CD8-positive, alpha-beta memory T cell (primary cell): ENCODE measurements around the gene ACTG1. TPM values are rescaled to one million over a fixed set of nuclear protein-coding genes. Genes with fewer than 3 reads are reported as not detected.

Experiments used
- CTCF ChIA-PET: fragments of 350-600 bp; sonication (Branson Sonifier 250); formaldehyde crosslinking; loops from one replicate; lab custom pipeline; 2021; ENCODE audit warnings: antibody characterized with exemption; lab: Charles Lee
- POLR2A ChIA-PET: fragments of 350-600 bp; sonication (Branson Sonifier 250); formaldehyde crosslinking; loops from one replicate; lab custom pipeline; 2021; ENCODE audit warnings: antibody characterized with exemption; lab: Charles Lee
- DNase-seq, 5 donors: peaks; one replicate each; pipeline versions ENCODE4 v3.0.0 to v3.0.0-alpha.2; 2020 to 2022; ENCODE audit warnings: mixed read lengths in 1 of 5
- H3K27ac ChIP-seq: one replicate; pipeline ENCODE4 v1.7.0; 2013; ENCODE audit warnings: low read depth, mild to moderate bottlenecking, low read length, moderate library complexity
- H3K27me3 ChIP-seq: 2 replicates; pipeline ENCODE4 v1.7.0; 2013; ENCODE audit warnings: low read length, mild to moderate bottlenecking; ENCODE audit not compliant: insufficient read depth, poor library complexity, severe bottlenecking
- H3K36me3 ChIP-seq: 2 replicates; pipeline ENCODE4 v1.7.0; 2013; ENCODE audit warnings: mild to moderate bottlenecking, low read length, moderate library complexity; ENCODE audit not compliant: insufficient read depth
- H3K4me1 ChIP-seq: 2 replicates; pipeline ENCODE4 v1.7.0; 2013; ENCODE audit warnings: mild to moderate bottlenecking, low read length, moderate library complexity; ENCODE audit not compliant: insufficient read depth
- H3K4me3 ChIP-seq: 2 replicates; pipeline ENCODE4 v1.7.0; 2013; ENCODE audit warnings: mild to moderate bottlenecking, low read length
- H3K9me3 ChIP-seq: 2 replicates; pipeline ENCODE4 v1.7.0; 2013; ENCODE audit warnings: mild to moderate bottlenecking, low read length
- H3K27ac Mint-ChIP-seq, 8 donors: one replicate each; pipeline ENCODE4 v1.8.0; 2020 to 2021; ENCODE audit warnings: mixed read lengths in 8 of 8, mild to moderate bottlenecking in 6 of 8, inconsistent platforms in 3 of 8, moderate library complexity in 3 of 8
- H3K27me3 Mint-ChIP-seq, 2 donors: one replicate each; pipeline ENCODE4 v1.8.0; 2020 to 2021; ENCODE audit warnings: mixed read lengths in 2 of 2, mild to moderate bottlenecking in 1 of 2, moderate library complexity in 1 of 2
- H3K36me3 Mint-ChIP-seq, 3 donors: one replicate each; pipeline ENCODE4 v1.8.0; 2020 to 2021; ENCODE audit warnings: mixed read lengths in 3 of 3, inconsistent platforms in 1 of 3, mild to moderate bottlenecking in 1 of 3
- H3K4me1 Mint-ChIP-seq, 3 donors: one replicate each; pipeline ENCODE4 v1.8.0; 2020 to 2021; ENCODE audit warnings: mixed read lengths in 3 of 3, inconsistent platforms in 1 of 3, mild to moderate bottlenecking in 1 of 3
- H3K4me3 Mint-ChIP-seq, 7 donors: one replicate each; pipeline ENCODE4 v1.8.0; 2020 to 2021; ENCODE audit warnings: mixed read lengths in 7 of 7, mild to moderate bottlenecking in 6 of 7, moderate library complexity in 4 of 7, inconsistent platforms in 2 of 7
- H3K9me3 Mint-ChIP-seq, 5 donors: one replicate each; pipeline ENCODE4 v1.8.0; 2020 to 2022; ENCODE audit warnings: mixed read lengths in 5 of 5, mild to moderate bottlenecking in 3 of 5, moderate library complexity in 2 of 5, inconsistent platforms in 1 of 5
- polyA plus RNA-seq: library from polyadenylated mRNA; unstranded; fragments of 300-500 nt; fragmentation: Illumina TruSeq; gene quantifications from one replicate; pipeline ENCODE4 v1.2.3, GENCODE V29; 2021
- total RNA-seq, 2 experiments: library from RNA; stranded (reverse); gene quantifications; one replicate each; pipeline ENCODE4 v1.2.3, GENCODE V29; 2021

The ACTG1 gene
- total and polyA plus RNA-seq, 3 experiments from 2014 or later = 1,950 to 5,190 (median 5,175) TPM

DNA sequence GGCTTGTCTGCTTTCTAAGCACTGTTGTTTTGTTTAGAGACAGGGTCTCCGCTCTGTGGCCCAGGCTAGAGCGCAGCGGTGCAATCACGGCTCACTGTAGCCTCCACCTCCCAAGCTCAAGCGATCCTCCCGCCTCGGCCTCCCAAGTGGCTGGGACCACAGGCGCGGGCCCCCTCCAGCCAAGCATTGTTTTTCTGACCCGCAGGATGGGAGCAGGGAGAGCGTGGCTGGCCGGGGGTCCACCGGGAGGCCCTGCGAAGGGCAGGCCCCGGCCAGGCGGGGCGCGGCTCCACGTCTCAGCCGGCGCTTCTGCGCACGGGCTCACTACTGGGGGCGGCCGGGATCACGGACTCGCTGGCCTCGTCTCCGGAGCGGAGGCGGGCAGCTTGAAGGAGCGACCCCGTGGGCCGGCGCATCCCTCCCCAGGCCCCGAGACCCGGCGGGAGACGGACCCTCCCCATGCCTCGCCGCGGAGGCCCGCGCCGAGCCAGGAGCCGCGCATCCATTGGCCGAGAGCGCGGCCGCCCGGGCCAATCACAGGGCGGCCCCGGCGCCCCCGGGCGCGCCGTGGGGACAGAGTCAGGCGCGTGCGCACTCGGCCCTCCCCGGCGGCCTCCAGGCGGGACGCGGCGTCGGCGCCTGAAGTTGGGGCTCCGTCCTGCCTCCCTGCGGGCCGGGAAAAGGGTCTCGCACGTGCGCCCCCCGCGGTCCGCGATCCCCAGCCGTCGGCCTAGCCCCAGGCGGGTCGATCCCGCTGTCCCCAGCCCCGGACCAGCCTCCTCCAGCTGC is 24.9 kb downstream of the ACTG1 start:
- ChIA-PET POLR2A (interaction anchor here (0.6 to 1.4 kb wide), 2 partner anchors 23 to 90 kb away, joined by 3 read pairs; no protein-coding TSS in a partner anchor), CTCF (no interaction called here)
- Histone ChIP-seq H3K36me3 (no peaks in the 10 kb centered on the region), H3K27me3 (peaks cover 8% of the 10 kb centered on the region), H3K4me1 (peaks cover 11% of the 10 kb centered on the region), H3K4me3 (no peak overlapping the region), H3K9me3 (no peaks in the 10 kb centered on the region), H3K27ac (peak overlapping the region; percentile 59)
- Mint-ChIP-seq H3K27me3 (peaks cover 10 to 14% of the 10 kb centered on the region in 2 donors), H3K36me3 (no peaks in the 10 kb centered on the region), H3K27ac (no peak overlapping the region), H3K4me1 (peaks cover 0 to 17% (median 6%) of the 10 kb centered on the region in 3 donors), H3K4me3 (peak overlapping the region in 5 of 7 donors; percentile 50 to 90 (median 51)), H3K9me3 (no peaks in the 10 kb centered on the region)
- DNase-seq = peak; percentile 58 to 80 (median 65)

DNA sequence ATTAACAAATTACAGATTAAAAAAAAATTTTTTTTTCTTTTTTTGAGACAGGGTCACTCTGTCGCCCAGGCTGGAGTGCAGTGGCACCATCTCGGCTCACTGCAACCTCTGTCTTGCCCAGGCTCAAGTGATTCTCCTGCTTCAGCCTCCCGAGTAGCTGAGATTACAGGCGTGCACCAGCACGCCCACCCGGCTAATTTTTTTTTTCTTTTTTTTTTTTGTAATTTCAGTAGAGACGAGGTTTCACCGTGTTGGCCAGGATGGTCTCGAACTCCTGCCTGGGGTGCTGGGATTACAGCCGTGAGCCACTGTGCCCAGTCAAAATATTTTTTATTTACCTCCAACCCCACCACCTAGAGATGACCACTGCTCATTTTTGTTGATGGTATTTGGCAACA is 25.5 kb downstream of the ACTG1 start:
- POLR2A ChIA-PET = no interaction called here
- no peaks in the 10 kb centered on the region for H3K36me3 Mint-ChIP-seq

DNA sequence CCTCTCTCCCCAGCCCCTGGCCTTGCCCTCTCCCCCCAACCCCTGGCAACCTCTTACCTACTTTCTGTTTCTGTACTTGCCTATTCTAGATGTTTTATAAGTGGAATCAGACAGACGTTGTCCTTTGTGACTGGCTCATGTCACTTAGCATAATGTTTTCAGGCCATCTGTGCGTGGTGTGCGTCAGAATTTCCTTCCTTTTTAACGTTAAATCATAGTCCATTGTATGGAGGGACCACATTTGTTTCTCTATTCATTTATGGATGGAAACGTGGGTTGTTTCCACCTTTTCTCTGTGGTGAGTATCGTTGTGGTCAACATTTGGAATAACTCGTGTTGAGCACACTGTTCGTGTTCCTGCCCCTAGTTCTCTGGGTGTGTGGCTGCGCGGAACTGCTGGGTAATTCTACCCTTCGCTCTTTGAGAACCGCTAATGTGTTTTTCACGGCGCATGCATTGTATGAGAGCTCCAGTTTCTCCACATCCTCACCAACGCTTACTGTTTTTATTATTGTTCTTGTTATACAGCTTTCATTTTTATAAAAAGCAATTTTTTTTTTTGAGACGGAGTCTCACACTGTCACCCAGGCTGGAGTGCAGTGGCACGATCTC is 26.3 kb downstream of the ACTG1 start:
- H3K4me3 Mint-ChIP-seq = peak overlapping the region in 4 of 7 donors; percentile 15 to 76 (median 30)
- ChIA-PET CTCF (interaction anchor here (3.2 to 4.2 kb wide), 2 partner anchors 194 to 231 kb away, joined by 28 to 40 read pairs; no protein-coding TSS in a partner anchor), POLR2A (no interaction called here)
- Histone ChIP-seq H3K9me3 (no peaks in the 10 kb centered on the region), H3K27ac (no peak overlapping the region), H3K36me3 (no peaks in the 10 kb centered on the region), H3K27me3 (peaks cover 13% of the 10 kb centered on the region), H3K4me3 (no peak overlapping the region), H3K4me1 (peaks cover 11% of the 10 kb centered on the region)
- peaks cover 4 to 27% (median 10%) of the 10 kb centered on the region in 3 donors for H3K4me1 Mint-ChIP-seq
- peak overlapping the region in 1 of 8 donors; percentile 15 for H3K27ac Mint-ChIP-seq
- peaks cover 20 to 26% of the 10 kb centered on the region in 2 donors for H3K27me3 Mint-ChIP-seq
- no peaks in the 10 kb centered on the region for H3K36me3 Mint-ChIP-seq
- DNase-seq = no peak
- no peaks in the 10 kb centered on the region for H3K9me3 Mint-ChIP-seq

More for the DNA sequence above, 25.5 kb downstream of the ACTG1 start:
- Mint-ChIP-seq H3K4me1 (peaks cover 0 to 22% (median 7%) of the 10 kb centered on the region in 3 donors), H3K27me3 (peaks cover 15 to 20% of the 10 kb centered on the region in 2 donors), H3K4me3 (peak overlapping the region in 5 of 7 donors; percentile 50 to 90 (median 51)), H3K27ac (no peak overlapping the region), H3K9me3 (no peaks in the 10 kb centered on the region)
- CTCF ChIA-PET = interaction anchor here (4.2 kb wide), 1 partner anchor 232 kb away, joined by 40 read pairs; no protein-coding TSS in a partner anchor
- H3K4me1 ChIP-seq = peaks cover 11% of the 10 kb centered on the region
- H3K27ac ChIP-seq = no peak overlapping the region
- peaks cover 8% of the 10 kb centered on the region for H3K27me3 ChIP-seq
- H3K36me3 ChIP-seq = no peaks in the 10 kb centered on the region
- no peak for DNase-seq
- H3K4me3 ChIP-seq = no peak overlapping the region
- H3K9me3 ChIP-seq = no peaks in the 10 kb centered on the region

DNA sequence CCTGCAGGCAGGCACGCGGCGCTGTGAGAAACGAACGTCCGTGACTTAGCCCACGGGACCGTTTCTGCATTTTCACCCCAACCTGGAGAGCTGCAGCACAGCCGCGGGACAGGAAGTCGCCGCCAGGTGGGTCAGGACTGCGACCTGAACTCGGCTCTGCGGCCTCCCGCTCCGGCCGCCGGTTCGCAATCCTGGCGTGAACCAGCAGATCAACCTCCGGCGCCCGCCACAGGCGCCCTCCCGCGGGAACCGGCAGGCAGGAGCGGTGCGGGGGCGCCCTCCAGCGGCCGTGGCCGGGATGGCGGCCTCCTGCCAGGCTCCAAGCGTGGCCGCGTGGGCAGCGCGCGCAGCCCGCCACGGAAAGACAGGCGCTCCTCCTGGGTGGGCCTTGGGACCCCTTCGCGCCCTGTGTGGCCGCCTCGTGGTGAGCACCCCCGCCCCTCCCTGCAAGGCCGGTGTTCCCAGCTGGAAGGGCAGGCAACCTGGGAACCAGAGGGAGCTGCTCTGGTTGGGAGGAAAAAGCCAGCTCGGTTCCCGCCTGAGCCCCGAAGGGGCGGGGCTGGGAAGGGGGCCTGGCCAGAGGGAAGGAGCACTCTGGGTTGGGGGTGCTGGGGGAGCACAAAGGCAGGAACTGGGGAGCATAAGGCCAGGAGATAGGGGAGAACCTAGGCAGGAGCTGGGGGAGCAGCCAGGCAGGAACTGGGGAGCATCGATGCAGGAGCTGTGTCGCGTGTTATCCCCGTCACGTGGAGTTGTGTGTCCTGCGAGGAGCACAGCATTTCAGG is 28.2 kb downstream of the ACTG1 start:
- Histone ChIP-seq H3K4me3 (peak overlapping the region; percentile 37), H3K4me1 (peaks cover 20% of the 10 kb centered on the region), H3K9me3 (no peaks in the 10 kb centered on the region), H3K36me3 (no peaks in the 10 kb centered on the region), H3K27ac (peak overlapping the region; percentile 31), H3K27me3 (peaks cover 20% of the 10 kb centered on the region)
- Mint-ChIP-seq H3K27ac (no peak overlapping the region), H3K4me3 (peak overlapping the region in 2 of 7 donors; percentile 47 to 66), H3K4me1 (peaks cover 4 to 26% (median 11%) of the 10 kb centered on the region in 3 donors), H3K9me3 (no peaks in the 10 kb centered on the region), H3K36me3 (no peaks in the 10 kb centered on the region), H3K27me3 (peaks cover 20 to 36% of the 10 kb centered on the region in 2 donors)
- peak; percentile 79 to 87 (median 82) for DNase-seq
- ChIA-PET POLR2A (interaction anchor here (0.6 to 1.2 kb wide), 5 partner anchors 26 to 715 kb away, joined by 3 to 6 read pairs (median 3); partner anchors contain the start of gene ACTG1), CTCF (interaction anchor here (0.7 to 4.2 kb wide), 21 partner anchors 9 to 493 kb away, joined by 3 to 40 read pairs (median 4); partner anchors contain the start of genes CHMP6 and SLC38A10)

DNA sequence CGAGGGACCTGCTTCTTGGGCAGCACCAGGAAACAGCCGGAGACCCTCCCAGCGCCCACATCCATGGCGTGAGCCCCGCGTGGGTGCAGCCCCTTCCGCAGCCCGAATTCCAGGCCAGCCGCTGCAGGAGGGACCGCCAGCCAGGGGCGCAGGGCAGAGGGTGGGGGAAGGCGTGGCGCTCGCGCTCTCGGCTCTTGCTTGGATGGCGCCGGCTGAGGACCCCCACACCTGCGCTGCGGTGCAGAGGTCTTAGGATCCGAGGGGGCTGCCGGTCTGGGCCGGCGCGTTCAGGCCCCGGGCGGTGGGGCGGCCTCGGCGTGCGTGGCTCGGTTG is 28.8 kb downstream of the ACTG1 start:
- no peaks in the 10 kb centered on the region for H3K36me3 Mint-ChIP-seq
- peak overlapping the region in 2 of 7 donors; percentile 47 to 66 for H3K4me3 Mint-ChIP-seq
- peaks cover 20 to 40% of the 10 kb centered on the region in 2 donors for H3K27me3 Mint-ChIP-seq
- no peak for DNase-seq
- H3K4me3 ChIP-seq = peak overlapping the region; percentile 37
- no peaks in the 10 kb centered on the region for H3K9me3 Mint-ChIP-seq
- no peaks in the 10 kb centered on the region for H3K36me3 ChIP-seq
- no peaks in the 10 kb centered on the region for H3K9me3 ChIP-seq
- ChIA-PET CTCF (interaction anchor here (1.2 to 4.2 kb wide), 4 partner anchors 9 to 229 kb away, joined by 3 to 40 read pairs (median 17); no protein-coding TSS in a partner anchor), POLR2A (interaction anchor here (0.6 to 1.2 kb wide), 2 partner anchors 29 to 715 kb away, joined by 4 to 6 read pairs; partner anchors contain the start of gene ACTG1)
- H3K27ac Mint-ChIP-seq = no peak overlapping the region
- H3K27ac ChIP-seq = no peak overlapping the region
- H3K4me1 Mint-ChIP-seq = peaks cover 4 to 26% (median 11%) of the 10 kb centered on the region in 3 donors
- H3K27me3 ChIP-seq = peaks cover 20% of the 10 kb centered on the region
- peaks cover 20% of the 10 kb centered on the region for H3K4me1 ChIP-seq

DNA sequence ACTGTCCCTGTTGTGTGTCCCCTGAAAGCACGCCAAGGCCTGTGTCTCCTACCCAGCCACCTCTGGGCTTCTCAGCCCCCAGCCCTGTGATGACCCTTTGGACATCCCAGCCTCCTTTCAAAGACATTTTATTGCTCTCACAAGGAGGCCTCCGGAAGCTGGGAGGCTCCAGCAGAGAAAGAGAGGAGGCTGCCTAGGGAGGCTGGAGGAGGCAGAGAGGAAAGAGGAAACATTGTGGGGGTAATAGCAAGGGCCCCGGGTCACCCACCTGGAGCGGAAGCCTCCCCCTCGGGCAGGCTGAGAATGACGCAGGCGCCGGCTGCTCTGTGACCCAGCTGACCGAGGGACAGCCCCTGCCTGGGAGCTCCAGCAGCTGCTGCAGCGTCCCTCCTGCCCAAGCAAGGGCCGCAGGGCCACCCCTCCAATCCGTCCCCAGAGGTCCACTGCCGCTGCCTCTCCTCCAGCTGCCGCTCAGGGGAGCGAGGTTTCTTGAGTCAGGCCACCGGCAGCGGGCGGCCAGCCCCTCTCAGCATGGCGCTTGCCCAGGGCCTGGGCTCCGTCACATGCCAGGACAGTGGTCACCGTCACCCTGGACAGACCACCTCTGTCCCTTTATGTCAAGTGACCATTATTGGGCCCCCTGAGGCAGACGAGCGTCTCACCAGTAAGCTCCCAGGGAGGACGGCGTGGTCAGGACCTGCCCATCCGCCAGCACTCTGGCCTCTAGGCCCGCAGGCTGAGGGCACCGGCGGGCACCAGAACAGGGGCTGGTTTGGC is 29.3 kb downstream of the ACTG1 start:
- peak in 2 of 5 donors; percentile 17 to 32 for DNase-seq
- Histone ChIP-seq H3K27ac (no peak overlapping the region), H3K4me3 (no peak overlapping the region), H3K9me3 (no peaks in the 10 kb centered on the region), H3K4me1 (peaks cover 20% of the 10 kb centered on the region), H3K27me3 (peaks cover 20% of the 10 kb centered on the region), H3K36me3 (no peaks in the 10 kb centered on the region)
- POLR2A ChIA-PET = interaction anchor here (0.5 kb wide), 1 partner anchor 1764 kb away, joined by 3 read pairs; no protein-coding TSS in a partner anchor
- CTCF ChIA-PET = interaction anchor here (1.2 to 4.2 kb wide), 5 partner anchors 9 to 228 kb away, joined by 3 to 40 read pairs (median 6); no protein-coding TSS in a partner anchor
- H3K9me3 Mint-ChIP-seq = no peaks in the 10 kb centered on the region
- peak overlapping the region in 4 of 7 donors; percentile 27 to 56 (median 40) for H3K4me3 Mint-ChIP-seq
- H3K36me3 Mint-ChIP-seq = no peaks in the 10 kb centered on the region
- peaks cover 4 to 26% (median 11%) of the 10 kb centered on the region in 3 donors for H3K4me1 Mint-ChIP-seq
- no peak overlapping the region for H3K27ac Mint-ChIP-seq
- peaks cover 20 to 40% of the 10 kb centered on the region in 2 donors for H3K27me3 Mint-ChIP-seq
